Stimulated activated CD8-positive, alpha-beta memory T cell treated with anti-CD3 and anti-CD28 coated beads, Interleukin-2, amount 100 ng/mL, for 1 hour (primary cell): ENCODE results near the gene NOL6.
"Not testable (repeated sequence)": the region's sequence is repeated elsewhere in the genome, so short reads cannot be mapped to it uniquely, and the experiment has no call there.

Experiments
- DNase-seq, 2 donors: peaks; one replicate each; pipeline ENCODE4 v3.0.0-alpha.2; 2020; ENCODE audit warnings: low read depth in 2 of 2

The NOL6 gene, protein sequence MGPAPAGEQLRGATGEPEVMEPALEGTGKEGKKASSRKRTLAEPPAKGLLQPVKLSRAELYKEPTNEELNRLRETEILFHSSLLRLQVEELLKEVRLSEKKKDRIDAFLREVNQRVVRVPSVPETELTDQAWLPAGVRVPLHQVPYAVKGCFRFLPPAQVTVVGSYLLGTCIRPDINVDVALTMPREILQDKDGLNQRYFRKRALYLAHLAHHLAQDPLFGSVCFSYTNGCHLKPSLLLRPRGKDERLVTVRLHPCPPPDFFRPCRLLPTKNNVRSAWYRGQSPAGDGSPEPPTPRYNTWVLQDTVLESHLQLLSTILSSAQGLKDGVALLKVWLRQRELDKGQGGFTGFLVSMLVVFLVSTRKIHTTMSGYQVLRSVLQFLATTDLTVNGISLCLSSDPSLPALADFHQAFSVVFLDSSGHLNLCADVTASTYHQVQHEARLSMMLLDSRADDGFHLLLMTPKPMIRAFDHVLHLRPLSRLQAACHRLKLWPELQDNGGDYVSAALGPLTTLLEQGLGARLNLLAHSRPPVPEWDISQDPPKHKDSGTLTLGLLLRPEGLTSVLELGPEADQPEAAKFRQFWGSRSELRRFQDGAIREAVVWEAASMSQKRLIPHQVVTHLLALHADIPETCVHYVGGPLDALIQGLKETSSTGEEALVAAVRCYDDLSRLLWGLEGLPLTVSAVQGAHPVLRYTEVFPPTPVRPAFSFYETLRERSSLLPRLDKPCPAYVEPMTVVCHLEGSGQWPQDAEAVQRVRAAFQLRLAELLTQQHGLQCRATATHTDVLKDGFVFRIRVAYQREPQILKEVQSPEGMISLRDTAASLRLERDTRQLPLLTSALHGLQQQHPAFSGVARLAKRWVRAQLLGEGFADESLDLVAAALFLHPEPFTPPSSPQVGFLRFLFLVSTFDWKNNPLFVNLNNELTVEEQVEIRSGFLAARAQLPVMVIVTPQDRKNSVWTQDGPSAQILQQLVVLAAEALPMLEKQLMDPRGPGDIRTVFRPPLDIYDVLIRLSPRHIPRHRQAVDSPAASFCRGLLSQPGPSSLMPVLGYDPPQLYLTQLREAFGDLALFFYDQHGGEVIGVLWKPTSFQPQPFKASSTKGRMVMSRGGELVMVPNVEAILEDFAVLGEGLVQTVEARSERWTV

DNA sequence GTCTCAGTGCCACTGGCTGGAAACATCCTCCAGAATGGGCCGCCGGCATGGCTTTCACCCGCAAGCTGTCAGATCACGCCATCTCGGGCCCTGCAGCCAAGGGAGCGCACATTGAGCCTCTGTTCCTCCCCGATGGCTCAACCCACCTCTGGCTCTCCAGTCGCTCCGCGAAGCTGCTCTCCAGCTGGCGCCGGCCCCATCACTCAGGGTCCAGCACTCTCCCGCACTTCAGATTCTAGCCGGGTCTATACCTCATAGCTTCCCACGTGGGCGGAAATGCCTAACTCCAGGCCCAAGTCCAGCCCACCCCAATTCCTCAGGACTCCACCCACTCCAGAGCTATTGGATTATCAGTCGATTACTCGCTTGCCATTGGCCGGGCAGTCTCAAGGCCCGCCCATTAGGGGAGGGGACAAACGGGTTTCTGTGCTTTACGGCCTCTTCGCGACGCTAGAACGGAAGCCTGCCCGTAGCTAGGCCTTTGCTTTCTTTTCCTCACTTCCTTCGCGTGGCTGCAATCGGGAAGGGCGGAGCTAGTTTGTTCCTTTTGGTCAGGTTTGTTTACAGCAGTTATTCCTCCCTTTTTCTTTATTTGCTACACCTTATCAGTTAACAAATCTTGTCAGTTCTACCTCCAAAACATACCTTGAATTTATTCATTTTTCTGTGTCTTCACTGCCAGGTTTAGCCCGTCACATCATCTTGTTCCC lies at the start of gene NOL6:
Gene NOL6, minus strand, starts transcription at position 282 of the 710 bp plus-strand sequence. Its CDS starts 82 bp downstream, at position 200.
- DNase-seq: peak; percentile 94 to 96

DNA sequence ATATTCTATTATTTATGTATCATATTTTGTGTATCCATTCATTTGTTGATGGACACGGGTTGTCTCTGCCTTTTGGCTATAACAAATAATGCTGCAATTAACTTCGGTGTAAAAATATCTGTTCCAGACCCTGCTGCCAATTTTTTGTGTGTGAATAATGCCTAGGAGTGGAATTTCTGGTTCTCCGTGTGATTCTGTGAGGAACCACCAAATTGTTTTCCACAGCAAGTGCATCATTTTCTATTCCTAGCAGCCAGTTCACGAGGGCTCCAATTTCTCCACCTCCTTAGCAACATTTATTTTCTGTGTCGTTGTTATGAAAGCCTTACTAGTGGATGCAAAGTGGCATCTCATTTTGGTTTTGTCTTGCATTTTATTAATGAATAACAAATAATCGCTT lies 48.1 kb upstream of the NOL6 start:
- not testable (repeated sequence) for DNase-seq

DNA sequence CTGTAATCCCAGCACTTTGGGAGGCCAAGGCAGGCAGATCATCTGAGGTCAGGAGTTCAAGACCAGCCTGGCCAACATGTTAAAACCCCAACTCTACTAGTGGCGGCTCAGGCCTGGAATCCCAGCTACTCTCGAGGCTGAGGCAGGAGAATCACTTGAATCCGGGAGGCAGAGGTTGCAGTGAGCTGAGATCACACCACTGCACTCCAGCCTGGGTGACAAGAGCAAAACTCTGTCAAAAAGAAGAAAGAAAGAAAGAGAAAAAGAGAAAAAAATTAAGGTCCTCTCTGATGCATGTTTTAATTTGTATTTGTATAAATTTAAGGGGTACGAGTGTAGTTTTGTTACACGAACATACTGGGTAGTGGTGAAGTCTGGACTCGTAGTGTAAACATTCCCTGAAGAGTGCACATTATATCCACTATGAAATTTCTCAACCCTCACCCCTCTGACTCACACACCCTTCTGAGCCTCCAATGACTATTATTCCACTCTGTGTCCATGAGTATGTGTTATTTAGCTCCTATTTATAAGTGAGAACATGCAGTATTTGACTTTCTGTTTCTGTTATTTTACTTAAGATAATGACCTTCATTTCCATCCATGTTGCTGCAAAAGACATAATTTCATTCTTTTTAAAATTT lies 44.3 kb upstream of the NOL6 start:
- not testable (repeated sequence) for DNase-seq

DNA sequence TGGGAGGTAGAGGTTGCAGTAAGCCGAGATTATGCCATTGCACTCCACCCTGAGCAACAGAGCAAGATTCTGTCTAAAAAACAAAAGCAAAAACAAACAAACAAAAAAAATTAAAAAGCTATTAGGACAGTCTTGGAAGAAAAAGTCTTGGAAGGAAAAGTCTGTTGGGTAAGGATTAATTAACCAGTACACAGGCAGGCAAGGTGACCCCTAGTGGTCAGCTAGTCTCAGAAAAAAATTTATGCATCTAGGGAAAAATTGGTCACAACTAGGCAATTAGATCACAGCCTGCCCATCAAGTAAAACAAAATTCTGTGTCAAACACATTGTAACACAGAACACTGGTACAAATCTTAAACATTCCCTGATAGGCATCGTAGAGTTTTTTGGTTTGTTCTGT lies 43.6 kb upstream of the NOL6 start:
- DNase-seq: no peak

DNA sequence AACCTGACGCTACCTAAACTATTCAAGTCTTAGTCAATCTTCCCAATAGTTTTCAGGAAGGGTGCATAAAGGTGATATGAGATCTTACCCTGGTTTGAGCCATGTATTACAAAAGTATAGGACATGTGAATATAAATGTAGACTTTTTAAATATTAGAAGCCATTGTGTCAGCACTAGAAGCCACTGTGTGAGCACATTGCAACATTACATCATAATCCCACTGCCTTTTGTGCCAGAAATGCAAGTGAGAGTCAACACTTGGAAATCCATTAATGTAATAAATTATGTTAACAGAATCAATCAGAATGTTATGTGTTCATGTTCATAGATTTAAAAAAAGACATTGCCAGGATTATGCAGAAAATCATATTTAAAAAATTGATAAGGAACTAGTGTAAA lies 42.7 kb upstream of the NOL6 start:
- DNase-seq: not testable (repeated sequence)

DNA sequence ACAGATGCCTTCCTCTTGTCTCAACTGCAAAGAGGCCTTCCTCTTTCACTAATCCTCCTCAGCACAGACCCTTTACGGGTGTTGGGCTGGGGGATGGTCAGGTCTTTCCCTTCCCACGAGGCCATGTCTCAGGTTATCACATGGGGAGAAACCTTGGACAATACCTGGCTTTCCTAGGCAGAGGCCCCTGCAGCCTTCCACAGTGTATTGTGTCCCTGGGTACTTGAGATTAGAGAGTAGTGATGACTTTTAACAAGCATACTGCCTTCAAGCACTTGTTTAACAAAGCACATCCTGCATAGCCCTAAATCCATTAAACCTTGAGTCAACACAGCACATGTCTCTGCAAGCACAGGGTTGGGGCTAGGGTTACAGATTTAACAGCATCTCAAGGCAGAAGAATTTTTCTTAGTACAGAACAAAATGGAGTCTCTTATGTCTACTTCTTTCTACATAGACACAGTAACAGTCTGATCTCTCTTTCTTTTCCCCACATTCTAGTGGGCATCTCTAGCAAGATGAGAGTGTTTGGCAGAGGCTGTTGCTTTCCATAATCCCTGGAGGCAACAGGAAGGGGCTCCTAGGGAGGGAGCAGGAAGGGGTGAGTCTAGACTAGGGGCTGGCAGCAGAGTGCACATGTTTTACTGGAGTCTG lies 41.7 kb upstream of the NOL6 start:
- not testable (repeated sequence) for DNase-seq

DNA sequence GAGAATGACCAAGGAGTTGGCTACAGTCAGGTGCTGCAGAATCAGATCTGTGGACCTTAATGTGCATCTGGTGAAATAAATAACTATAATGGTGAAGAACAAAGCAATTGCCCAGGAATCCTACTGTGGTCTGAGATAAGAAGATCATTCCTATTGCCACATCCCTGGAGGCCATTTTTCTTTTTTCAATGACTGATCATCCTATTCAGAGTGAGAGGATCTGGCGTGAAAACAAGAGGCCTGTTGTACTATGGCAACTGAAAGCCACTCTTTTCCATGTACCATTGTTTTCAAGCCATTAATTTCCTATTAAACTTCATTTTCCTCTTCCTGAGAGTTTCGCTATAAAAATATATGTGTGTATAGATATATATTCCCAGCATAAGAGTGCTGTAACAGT lies 38.8 kb upstream of the NOL6 start:
- DNase-seq: not testable (repeated sequence)

DNA sequence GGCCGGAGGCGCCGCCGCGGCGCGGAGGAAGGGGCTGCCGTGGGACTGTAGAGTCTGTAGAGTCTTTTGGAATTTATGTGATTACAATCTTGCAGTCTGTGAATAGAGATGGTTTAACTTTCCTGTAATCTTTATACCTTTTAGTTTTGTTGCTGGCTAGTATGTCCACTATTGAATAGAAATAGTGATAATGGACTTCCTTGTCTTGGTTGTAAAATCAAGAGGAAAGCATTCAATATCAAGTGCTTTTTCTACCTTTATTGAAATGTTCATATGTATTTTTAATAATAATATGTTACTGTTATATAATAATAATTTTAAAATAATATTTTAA lies 37.4 kb upstream of the NOL6 start:
- not testable (repeated sequence) for DNase-seq

DNA sequence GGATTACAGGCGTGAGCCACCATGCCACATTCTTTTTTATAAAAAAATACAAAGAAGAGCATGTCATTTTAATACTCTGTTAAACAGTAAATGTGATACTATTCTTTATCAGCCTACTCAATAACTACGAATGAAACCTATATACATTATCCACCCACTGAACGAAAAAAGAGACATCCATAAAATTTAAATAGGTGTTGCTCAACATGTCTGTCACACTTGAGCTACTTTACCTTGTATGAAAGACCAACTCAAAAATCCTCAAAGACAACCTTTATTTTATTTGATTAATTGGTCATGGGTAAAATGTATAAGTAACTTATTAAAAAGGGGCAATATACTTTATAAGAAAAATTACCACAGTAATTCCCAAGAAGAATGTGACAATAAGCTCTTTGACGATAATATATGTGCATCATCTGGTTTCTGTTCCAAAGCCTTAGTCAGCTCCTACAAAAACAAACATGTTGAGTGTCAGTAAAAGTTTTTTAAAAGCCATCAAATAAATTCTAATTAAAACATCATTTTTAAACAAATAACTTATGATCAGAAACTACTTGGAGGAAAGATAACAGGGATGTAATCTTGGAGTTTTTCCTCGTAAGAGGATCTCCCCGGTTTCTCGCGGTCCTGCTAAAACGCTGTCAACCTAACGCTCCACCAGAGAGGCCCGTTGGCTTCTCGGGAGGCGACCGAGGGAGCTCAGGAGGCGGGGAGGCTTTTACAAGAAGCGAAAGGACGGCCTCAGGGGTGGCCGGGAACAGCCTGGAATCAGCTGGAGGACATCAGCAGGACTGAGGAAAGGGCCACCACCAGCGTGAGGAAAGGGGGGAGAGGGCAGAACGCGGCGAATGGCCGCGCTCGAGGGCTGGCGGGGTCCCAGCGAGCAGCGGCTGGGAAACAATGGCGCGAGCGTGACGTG lies 36.8 kb upstream of the NOL6 start:
- DNase-seq: peak in 1 of 2 donors; percentile 2

DNA sequence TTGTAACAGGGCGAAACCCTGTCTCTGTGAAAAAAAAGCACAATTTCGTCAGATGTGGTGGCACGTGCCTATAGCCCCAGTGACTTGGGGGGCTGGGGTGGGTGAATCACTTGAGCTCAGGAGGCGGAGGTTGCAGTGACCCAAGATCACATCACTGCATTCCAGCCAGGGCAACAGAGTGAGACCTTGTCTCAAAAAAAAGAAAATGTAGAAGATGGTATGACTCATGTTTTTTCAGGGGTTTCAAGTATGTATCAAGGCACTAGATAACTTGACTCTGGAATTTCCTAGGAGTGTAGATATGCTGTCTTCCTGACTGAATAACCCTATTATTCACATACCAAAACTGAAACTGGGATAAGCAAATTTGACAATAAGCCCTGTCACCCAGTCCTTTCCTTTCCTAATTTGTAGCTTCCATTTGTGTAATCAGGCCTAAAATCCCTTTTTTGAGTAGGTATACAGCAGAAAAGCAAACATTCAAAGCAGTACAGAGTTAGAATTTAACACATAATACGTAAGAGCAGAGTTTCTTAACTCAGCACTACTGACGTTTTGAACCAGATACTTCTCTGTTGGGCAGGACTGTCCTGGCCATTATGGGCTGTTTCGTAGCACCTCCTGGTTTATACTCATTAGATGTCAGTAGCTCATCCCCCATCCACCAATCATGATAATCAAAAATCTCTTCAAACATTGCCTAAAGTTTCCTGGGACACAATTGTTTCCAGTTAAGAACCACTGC lies 33.1 kb upstream of the NOL6 start:
- no peak for DNase-seq

DNA sequence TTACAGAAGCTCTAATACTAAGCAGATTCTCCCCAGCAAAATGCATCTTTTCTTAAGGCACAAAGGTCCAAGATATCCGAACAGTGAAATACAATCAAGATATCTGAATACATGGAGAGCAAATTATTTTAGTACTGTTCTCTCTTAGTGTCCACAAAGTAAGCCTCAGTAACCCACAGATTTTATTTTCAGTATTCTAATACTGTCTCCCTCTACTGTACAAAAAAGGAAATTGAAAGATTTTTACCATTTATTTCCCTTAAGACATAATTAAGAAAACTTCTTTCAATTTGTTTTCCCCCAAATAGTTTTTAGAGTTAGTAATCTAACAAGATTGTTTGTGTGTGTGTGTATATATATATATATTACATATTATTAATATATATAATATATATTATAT lies 24.7 kb upstream of the NOL6 start:
- DNase-seq: no peak

DNA sequence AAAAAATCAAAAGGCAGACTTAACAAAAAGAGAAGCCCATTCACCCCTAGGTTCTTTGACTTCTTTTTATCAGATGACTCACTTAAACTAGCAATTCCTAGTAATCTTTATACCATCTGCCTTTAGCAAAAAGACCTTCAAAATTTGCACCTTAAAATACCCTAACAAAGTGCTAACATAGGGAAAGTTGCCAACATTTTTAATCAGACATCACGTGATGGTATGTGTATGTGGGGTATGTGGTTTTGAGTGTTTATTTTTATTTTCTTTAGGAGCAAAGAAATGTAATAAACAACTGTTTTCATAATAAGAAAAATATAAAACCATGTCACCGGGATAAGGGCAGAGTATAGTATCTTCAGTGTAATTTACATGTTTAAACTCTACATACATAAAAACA lies 20.1 kb upstream of the NOL6 start:
- DNase-seq: not testable (repeated sequence)

DNA sequence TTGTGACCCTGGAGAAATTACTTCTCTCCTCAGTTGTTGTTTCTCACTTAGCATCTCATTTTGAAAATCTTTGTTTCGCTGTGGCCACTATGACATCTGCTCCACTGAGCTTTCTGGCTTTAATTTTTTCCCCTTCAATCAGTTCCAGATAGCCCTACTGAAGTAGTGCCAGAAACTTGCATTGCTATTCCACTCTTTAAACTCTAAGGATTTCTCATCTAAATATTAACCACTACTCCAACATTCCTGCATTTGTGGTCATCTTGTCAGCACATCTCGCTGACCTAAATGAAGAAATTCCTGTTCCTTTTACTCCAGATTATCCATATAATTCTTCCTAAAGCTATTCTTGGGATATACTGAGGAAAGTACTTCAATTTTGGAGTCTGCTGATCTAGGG lies 15.3 kb upstream of the NOL6 start:
- no peak for DNase-seq

DNA sequence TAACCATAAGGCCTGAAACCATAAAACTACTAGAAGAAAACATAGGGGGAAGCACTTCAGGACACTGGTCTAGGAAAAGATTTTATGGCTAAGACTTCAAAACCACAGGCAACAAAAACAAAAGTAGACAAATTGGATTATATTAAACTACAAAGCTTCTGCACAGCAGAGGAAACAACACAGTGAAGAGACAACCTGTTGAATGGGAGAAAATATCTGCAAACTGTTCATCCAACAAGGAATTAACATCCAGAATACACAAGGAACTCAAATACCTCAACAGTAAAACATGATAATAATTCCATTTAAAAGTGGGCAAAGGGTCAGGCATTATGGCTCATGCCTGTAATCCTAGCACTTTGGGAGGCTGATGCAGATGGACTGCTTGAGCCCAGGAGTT lies 11.6 kb upstream of the NOL6 start:
- not testable (repeated sequence) for DNase-seq

DNA sequence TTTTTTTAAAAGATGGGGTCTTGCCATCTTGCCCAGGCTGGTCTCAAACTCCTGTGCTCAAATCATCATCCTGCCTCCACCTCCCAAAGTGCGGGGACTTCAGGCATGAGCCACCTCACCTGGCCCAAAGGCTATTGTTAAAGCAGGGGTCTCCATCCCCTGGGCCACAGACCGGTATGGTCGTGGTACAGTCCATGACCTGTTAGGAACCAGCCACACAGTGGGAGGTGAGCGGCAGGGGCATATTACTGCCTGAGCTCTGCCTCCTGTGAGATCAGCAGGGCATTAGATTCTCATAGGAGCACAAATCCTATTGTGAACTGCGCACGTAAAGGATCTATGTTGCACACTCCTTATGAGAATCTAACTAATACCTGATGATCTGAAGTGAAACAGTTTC lies 7.3 kb upstream of the NOL6 start:
- DNase-seq: no peak

DNA sequence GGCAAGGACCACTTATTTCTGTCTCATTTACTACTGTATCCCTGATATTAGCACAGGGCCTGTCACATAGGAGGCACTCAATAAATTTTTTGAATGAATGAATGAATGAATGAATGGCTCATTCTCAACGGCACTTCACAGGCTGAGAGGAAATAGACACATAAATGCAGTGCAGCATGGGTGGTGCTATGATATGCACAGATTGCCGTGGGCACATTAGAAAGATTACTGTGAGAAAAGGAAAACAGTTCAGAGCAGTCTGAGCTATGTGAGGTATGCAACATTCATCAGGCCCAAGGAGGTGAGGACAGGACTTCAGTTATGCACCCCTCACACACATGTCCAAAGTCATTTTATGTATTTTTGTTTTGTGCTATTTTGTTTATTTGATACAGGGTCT lies 6.4 kb upstream of the NOL6 start:
- no peak for DNase-seq

DNA sequence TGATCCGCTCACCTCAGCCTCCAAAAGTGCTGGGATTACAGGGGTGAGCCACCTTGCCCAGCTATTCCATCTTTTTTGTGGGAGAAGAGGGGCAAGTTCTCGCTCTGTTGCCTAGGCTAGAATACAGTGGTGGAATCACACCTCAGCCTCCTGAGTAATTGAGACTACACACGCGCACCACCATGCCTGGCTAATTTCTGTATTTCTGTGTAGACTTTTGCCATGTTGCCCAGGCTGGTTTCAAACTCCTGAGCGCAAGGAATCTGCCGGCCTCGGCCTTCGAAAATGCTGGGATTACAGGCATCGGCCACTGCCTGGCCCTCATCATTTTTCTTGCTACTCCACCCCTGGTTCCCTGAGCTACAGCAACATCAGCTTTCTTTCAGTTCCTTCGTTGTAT lies 2.8 kb upstream of the NOL6 start:
- no peak for DNase-seq

DNA sequence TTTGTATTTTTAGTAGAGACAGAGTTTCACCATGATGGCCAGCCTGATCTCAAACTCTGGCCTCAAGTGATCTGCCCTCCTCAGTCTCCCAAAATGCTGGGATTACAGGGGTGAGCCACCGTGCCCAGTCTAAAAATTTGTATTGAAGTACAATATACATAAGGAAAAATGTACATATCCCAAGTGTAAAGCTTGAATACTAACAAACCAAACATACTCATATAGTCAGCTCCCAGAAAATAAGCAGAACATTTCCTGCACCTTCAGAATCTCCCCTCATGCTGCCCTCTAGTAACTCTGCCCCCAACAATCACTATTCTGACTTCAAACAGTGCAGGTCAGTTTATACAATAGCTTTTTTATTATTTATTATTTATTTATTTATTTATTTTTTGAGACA lies 1.6 kb upstream of the NOL6 start:
- no peak for DNase-seq
